ENCODE measurements around the gene TMEM63C. TPM values are rescaled to one million over a fixed set of nuclear protein-coding genes. Genes with fewer than 3 reads are reported as not detected.

TMEM63C gene
- total RNA-seq, 1 donor = 1.4 TPM

GRCh38 chr14:77239412-77239811, 57.8 kb downstream of the TMEM63C start:
- Histone ChIP-seq H3K4me3 (ENCODE audit: low read length) (no peak overlapping the region), H3K9me3 (ENCODE audit: low read depth, low read length) (no peaks in the 10 kb centered on the region), H3K27me3 (ENCODE audit: insufficient read depth, low read length) (no peaks in the 10 kb centered on the region), H3K4me1 (ENCODE audit: insufficient read depth, low read length) (peaks cover 4% of the 10 kb centered on the region)

DNA sequence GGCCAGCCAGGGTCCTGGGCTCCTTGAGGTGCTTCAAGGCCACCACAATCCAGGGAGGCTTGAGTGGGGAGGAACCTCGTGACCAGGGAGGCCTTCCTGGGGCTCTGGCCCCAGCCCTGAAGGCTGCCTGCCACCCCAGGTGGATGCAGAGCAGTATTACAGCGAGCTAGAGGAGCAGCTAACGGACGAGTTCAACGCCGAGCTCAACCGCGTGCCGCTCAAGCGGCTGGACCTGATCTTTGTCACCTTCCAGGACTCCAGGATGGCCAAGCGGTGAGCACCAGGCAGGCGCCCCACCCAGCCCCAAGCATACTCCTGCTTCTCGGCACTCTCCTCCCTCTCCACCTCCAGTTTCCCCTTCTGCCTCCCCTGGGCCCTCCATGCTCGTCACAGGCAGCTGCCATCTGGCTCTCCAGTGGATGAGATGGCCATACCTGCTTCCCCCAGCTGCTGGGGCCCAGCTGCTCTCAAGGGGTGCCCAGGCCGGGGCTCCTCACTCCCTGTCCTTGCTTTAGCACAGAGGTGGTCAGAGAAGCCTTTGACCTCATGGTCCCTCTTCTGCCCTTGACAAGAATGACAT, 58.8 kb downstream of the TMEM63C start:
- Histone ChIP-seq H3K4me3 (ENCODE audit: low read length) (no peak overlapping the region), H3K27me3 (ENCODE audit: insufficient read depth, low read length) (no peaks in the 10 kb centered on the region), H3K9me3 (ENCODE audit: low read depth, low read length) (no peaks in the 10 kb centered on the region), H3K4me1 (ENCODE audit: insufficient read depth, low read length) (peaks cover 4% of the 10 kb centered on the region)

GRCh38 chr14:77241955-77242354, 60.4 kb downstream of the TMEM63C start:
- Histone ChIP-seq H3K9me3 (ENCODE audit: low read depth, low read length) (no peaks in the 10 kb centered on the region), H3K4me3 (ENCODE audit: low read length) (no peak overlapping the region), H3K27me3 (ENCODE audit: insufficient read depth, low read length) (no peaks in the 10 kb centered on the region), H3K4me1 (ENCODE audit: insufficient read depth, low read length) (peaks cover 4% of the 10 kb centered on the region)

GRCh38 chr14:77242752-77243151, 61.2 kb downstream of the TMEM63C start:
- no peaks in the 10 kb centered on the region for H3K27me3 ChIP-seq (ENCODE audit: insufficient read depth, low read length)
- peaks cover 4% of the 10 kb centered on the region for H3K4me1 ChIP-seq (ENCODE audit: insufficient read depth, low read length)
- no peak overlapping the region for H3K4me3 ChIP-seq (ENCODE audit: low read length)
- H3K9me3 ChIP-seq (ENCODE audit: low read depth, low read length) = no peaks in the 10 kb centered on the region

DNA sequence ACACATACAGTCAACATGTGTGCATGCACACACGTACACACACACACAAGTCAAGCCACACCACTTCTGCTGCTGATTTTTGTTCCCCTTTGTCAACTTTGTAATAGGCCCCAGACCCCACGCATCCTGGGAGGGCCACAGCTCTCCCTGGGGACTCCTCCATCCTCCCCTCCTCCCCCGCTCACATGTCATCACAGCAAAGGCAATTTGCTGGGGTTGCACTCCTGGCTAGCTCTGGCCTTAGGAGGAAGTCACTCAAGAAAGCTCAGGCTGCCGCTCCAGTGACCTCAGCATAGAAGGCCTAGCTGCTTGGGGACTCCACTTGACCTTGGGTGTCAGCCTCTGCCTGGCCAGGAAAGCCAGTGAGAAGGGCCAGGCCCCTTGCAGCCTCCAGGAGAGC, 62.3 kb downstream of the TMEM63C start:
- Histone ChIP-seq H3K9me3 (ENCODE audit: low read depth, low read length) (no peaks in the 10 kb centered on the region), H3K27me3 (ENCODE audit: insufficient read depth, low read length) (no peaks in the 10 kb centered on the region), H3K4me3 (ENCODE audit: low read length) (no peak overlapping the region), H3K4me1 (ENCODE audit: insufficient read depth, low read length) (peaks cover 4% of the 10 kb centered on the region)

DNA sequence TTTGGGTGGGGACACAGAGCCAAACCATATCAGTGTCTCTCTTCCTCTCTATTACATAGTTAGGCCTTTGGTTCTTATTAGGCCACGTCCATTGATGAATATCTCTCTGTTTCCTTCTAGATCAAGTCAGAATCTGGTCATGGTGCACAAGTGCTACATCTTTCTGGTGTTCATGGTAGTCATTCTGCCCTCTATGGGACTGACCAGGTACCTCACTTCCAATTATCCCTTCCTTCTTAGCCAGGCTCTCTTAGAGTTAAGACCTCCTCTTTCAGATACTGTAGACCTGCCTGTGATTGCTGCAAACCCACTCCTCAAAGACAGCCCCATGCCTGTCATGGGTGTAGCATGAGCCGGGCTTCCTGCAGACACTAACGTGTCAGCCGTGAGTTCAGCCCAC, 64.2 kb downstream of the TMEM63C start:
- Histone ChIP-seq H3K9me3 (ENCODE audit: low read depth, low read length) (no peaks in the 10 kb centered on the region), H3K4me1 (ENCODE audit: insufficient read depth, low read length) (peaks cover 4% of the 10 kb centered on the region), H3K4me3 (ENCODE audit: low read length) (no peak overlapping the region), H3K27me3 (ENCODE audit: insufficient read depth, low read length) (no peaks in the 10 kb centered on the region)

- H3K27me3 ChIP-seq (ENCODE audit: insufficient read depth, low read length) = no peaks in the 10 kb centered on the region
- H3K4me3 ChIP-seq (ENCODE audit: low read length) = no peak overlapping the region
- no peaks in the 10 kb centered on the region for H3K9me3 ChIP-seq (ENCODE audit: low read depth, low read length)
- H3K4me1 ChIP-seq (ENCODE audit: insufficient read depth, low read length) = peaks cover 4% of the 10 kb centered on the region
Observed at GRCh38 chr14:77246784-77247183, 65.2 kb downstream of the TMEM63C start.

DNA sequence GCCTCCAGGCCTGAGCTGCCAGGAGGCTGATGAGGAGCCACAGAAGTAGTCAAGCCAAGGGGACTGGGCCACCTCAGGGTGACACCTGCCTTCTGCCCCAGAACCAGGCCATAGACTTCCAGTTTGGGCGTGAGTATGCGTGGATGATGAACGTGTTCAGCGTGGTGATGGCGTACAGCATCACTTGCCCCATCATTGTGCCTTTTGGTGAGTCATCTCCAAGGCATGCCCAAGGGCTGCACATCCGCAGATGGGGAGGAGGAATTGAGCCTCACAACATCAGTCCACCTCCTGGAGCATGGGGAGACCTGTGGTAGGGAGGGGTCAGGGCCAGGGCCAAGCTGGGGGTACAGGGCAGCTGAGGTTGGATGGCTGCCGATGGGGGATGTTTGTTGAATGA, 67.1 kb downstream of the TMEM63C start:
- no peaks in the 10 kb centered on the region for H3K4me1 ChIP-seq (ENCODE audit: insufficient read depth, low read length)
- H3K4me3 ChIP-seq (ENCODE audit: low read length) = no peak overlapping the region
- no peaks in the 10 kb centered on the region for H3K27me3 ChIP-seq (ENCODE audit: insufficient read depth, low read length)
- H3K9me3 ChIP-seq (ENCODE audit: low read depth, low read length) = no peaks in the 10 kb centered on the region

DNA sequence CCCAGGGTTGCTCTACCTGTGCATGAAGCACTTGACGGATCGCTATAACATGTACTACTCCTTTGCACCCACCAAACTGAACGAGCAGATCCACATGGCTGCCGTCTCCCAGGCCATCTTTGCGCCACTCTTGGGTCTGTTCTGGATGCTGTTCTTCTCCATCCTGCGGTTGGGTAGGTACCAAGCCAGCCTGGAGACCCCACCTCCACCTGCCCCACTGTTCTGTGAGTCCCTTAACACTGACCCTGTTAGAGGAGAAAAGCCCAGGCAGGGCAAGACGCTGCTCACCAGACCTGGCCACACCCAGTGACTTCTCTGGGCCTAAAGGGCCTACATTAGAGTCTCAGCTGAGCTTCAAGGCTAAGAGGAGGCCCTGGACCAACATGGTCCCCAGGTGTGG, 67.7 kb downstream of the TMEM63C start:
- Histone ChIP-seq H3K4me1 (ENCODE audit: insufficient read depth, low read length) (no peaks in the 10 kb centered on the region), H3K9me3 (ENCODE audit: low read depth, low read length) (no peaks in the 10 kb centered on the region), H3K4me3 (ENCODE audit: low read length) (no peak overlapping the region), H3K27me3 (ENCODE audit: insufficient read depth, low read length) (no peaks in the 10 kb centered on the region)

- Histone ChIP-seq H3K9me3 (ENCODE audit: low read depth, low read length) (no peaks in the 10 kb centered on the region), H3K4me1 (ENCODE audit: insufficient read depth, low read length) (no peaks in the 10 kb centered on the region), H3K27me3 (ENCODE audit: insufficient read depth, low read length) (no peaks in the 10 kb centered on the region), H3K4me3 (ENCODE audit: low read length) (no peak overlapping the region)
Observed at GRCh38 chr14:77250927-77251326, 69.3 kb downstream of the TMEM63C start.

- H3K4me3 ChIP-seq (ENCODE audit: low read length) = no peak overlapping the region
- no peaks in the 10 kb centered on the region for H3K4me1 ChIP-seq (ENCODE audit: insufficient read depth, low read length)
- no peaks in the 10 kb centered on the region for H3K9me3 ChIP-seq (ENCODE audit: low read depth, low read length)
- no peaks in the 10 kb centered on the region for H3K27me3 ChIP-seq (ENCODE audit: insufficient read depth, low read length)
Observed at GRCh38 chr14:77251870-77252269, 70.3 kb downstream of the TMEM63C start.

- no peak overlapping the region for H3K4me3 ChIP-seq (ENCODE audit: low read length)
- no peaks in the 10 kb centered on the region for H3K9me3 ChIP-seq (ENCODE audit: low read depth, low read length)
- no peaks in the 10 kb centered on the region for H3K4me1 ChIP-seq (ENCODE audit: insufficient read depth, low read length)
Observed at GRCh38 chr14:77253333-77254190, 72.0 kb downstream of the TMEM63C start.

GRCh38 chr14:77256694-77257093, 75.1 kb downstream of the TMEM63C start:
- H3K4me3 ChIP-seq (ENCODE audit: low read length) = no peak overlapping the region
- no peaks in the 10 kb centered on the region for H3K9me3 ChIP-seq (ENCODE audit: low read depth, low read length)
- H3K4me1 ChIP-seq (ENCODE audit: insufficient read depth, low read length) = no peaks in the 10 kb centered on the region
- no peaks in the 10 kb centered on the region for H3K27me3 ChIP-seq (ENCODE audit: insufficient read depth, low read length)

More at GRCh38 chr14:77253333-77254190, 72.0 kb downstream of the TMEM63C start:
- no peaks in the 10 kb centered on the region for H3K27me3 ChIP-seq (ENCODE audit: insufficient read depth, low read length)

- H3K4me3 ChIP-seq (ENCODE audit: low read length) = no peak overlapping the region
- H3K4me1 ChIP-seq (ENCODE audit: insufficient read depth, low read length) = no peaks in the 10 kb centered on the region
- H3K9me3 ChIP-seq (ENCODE audit: low read depth, low read length) = no peaks in the 10 kb centered on the region
- no peaks in the 10 kb centered on the region for H3K27me3 ChIP-seq (ENCODE audit: insufficient read depth, low read length)
Observed at GRCh38 chr14:77257700-77258099, 76.1 kb downstream of the TMEM63C start.

DNA sequence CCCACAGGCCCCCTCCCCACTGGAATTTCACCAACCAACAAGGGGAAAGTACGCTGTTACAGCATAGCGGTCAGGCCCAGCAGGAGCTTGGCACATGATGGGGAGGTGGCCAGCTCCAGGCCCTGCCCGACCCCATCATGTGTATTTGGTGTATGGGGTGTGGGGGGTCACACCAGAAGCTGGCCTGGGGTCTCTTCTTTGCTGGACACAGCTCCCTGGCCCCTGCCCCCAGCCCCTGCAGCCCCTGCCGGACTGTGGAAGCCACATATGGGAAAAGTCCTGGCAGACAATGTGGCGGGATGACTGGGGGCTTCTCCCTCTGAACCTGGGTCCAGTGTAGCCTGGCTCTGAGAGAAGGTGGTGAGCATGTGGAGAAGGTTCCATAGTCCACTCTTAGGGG, 77.0 kb downstream of the TMEM63C start:
- Histone ChIP-seq H3K4me3 (ENCODE audit: low read length) (no peak overlapping the region), H3K27me3 (ENCODE audit: insufficient read depth, low read length) (no peaks in the 10 kb centered on the region), H3K4me1 (ENCODE audit: insufficient read depth, low read length) (no peaks in the 10 kb centered on the region), H3K9me3 (ENCODE audit: low read depth, low read length) (no peaks in the 10 kb centered on the region)

Measured in mononuclear cell (primary cell).